ENCODE measurements around the gene AIP. TPM values are rescaled to one million over a fixed set of nuclear protein-coding genes. Genes with fewer than 3 reads are reported as not detected.
"Not testable (repeated sequence)": the region's sequence is repeated elsewhere in the genome, so short reads cannot be mapped to it uniquely, and the experiment has no call there.

The AIP gene
- total RNA-seq, 1 donor from 2014 or later: 58.8 TPM

DNA sequence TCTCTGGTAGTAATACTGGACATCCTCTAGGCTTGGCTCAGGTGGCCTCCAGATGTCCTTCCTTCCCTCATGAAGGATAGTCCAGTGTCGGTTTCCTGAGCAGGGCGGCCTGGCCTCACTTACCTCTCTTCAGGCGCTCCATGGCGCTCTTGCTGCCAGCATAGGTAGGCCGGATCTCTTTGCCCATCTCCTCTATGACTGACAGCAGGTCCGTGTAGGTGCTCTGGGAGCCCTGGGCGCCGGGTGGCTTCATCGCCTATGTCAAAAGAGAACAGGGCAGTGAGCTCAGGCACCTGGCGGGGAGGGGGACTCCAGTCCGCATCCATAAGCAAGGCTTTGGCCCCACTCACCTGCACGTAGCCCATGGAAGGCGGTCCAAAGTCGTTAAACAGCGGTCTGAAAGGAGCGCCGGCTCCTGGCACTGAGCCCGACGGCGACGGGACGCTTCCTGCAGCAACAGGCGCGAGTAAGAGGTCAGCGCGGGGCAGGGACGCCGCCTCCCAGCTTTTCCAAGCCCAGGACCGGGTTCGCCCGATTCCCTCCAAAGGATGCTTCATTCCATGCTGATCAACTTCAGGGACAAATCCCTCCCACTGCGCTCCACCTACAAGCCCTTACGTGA, 24.5 kb downstream of the AIP start:
- TF ChIP-seq, protein P1, sequence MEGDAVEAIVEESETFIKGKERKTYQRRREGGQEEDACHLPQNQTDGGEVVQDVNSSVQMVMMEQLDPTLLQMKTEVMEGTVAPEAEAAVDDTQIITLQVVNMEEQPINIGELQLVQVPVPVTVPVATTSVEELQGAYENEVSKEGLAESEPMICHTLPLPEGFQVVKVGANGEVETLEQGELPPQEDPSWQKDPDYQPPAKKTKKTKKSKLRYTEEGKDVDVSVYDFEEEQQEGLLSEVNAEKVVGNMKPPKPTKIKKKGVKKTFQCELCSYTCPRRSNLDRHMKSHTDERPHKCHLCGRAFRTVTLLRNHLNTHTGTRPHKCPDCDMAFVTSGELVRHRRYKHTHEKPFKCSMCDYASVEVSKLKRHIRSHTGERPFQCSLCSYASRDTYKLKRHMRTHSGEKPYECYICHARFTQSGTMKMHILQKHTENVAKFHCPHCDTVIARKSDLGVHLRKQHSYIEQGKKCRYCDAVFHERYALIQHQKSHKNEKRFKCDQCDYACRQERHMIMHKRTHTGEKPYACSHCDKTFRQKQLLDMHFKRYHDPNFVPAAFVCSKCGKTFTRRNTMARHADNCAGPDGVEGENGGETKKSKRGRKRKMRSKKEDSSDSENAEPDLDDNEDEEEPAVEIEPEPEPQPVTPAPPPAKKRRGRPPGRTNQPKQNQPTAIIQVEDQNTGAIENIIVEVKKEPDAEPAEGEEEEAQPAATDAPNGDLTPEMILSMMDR (IDR thresholded peaks at IDR 0.05): no peak
- H3K4me3 Mint-ChIP-seq (ENCODE audit: unreplicated experiment): peak overlapping the region; percentile 82
- H3K9me3 Mint-ChIP-seq (ENCODE audit: low read depth): no peaks in the 10 kb centered on the region
- DNase-seq (ENCODE audit: low spot score): peak; percentile 86
- no peaks in the 10 kb centered on the region for H3K27me3 Mint-ChIP-seq (ENCODE audit: low read depth)
- H3K27ac Mint-ChIP-seq (ENCODE audit: unreplicated experiment): peak overlapping the region; percentile 91
- peaks cover 46% of the 10 kb centered on the region for H3K4me1 Mint-ChIP-seq (ENCODE audit: low read depth)
- H3K36me3 Mint-ChIP-seq (ENCODE audit: low read depth): no peaks in the 10 kb centered on the region

DNA sequence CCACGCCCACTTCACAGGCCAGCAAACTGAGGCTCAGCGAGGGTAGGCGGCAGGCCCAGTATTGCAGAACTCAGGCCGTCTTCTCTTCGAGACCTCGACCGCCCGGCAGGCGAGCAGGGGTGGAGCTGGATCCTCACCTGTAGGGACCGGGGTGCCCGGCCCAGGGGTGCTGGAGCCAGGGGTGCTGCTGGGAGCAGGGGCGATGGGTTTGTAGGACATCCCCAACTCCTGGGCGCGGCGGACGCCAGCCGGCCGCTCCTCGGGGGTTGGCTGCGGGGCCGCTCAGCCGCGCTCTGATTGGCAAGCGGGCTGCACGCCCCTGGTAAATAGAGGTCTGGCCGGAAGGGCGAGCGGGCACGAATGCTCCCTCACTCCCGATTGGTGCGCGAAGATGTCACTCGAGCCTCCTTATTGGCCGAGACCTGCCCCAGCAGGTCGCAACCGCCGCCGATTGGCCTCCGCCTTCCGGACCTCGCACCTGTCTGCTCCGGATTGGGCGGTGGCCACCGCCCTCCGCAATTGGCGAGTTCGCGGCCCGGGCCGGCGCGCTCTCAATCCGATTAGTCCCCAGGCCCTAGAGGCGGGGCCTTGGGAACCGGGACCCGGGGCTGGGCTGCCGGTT, 25.1 kb downstream of the AIP start, which contains the start of gene CDK2AP2:
CDK2AP2 (minus strand) TSS at position 299 of the 622 bp plus-strand sequence; CDS start at position 219, 80 bp downstream.
- H3K36me3 Mint-ChIP-seq (ENCODE audit: low read depth): no peaks in the 10 kb centered on the region
- TF ChIP-seq, protein P1 (IDR thresholded peaks at IDR 0.05): no peak
- H3K9me3 Mint-ChIP-seq (ENCODE audit: low read depth): no peaks in the 10 kb centered on the region
- H3K4me3 Mint-ChIP-seq (ENCODE audit: unreplicated experiment): peak within 1 kb of the TSS; percentile 82
- DNase-seq (ENCODE audit: low spot score): peak; percentile 100
- peak within 1 kb of the TSS; percentile 91 for H3K27ac Mint-ChIP-seq (ENCODE audit: unreplicated experiment)
- peaks cover 43% of the 10 kb centered on the region for H3K4me1 Mint-ChIP-seq (ENCODE audit: low read depth)
- H3K27me3 Mint-ChIP-seq (ENCODE audit: low read depth): no peaks in the 10 kb centered on the region

- Mint-ChIP-seq H3K4me3 (ENCODE audit: unreplicated experiment) (peak overlapping the region; percentile 82), H3K4me1 (ENCODE audit: low read depth) (peaks cover 39% of the 10 kb centered on the region), H3K27me3 (ENCODE audit: low read depth) (no peaks in the 10 kb centered on the region), H3K27ac (ENCODE audit: unreplicated experiment) (peak overlapping the region; percentile 91), H3K36me3 (ENCODE audit: low read depth) (no peaks in the 10 kb centered on the region), H3K9me3 (ENCODE audit: low read depth) (no peaks in the 10 kb centered on the region)
- DNase-seq (ENCODE audit: low spot score): peak; percentile 99
- TF ChIP-seq, protein P1 (IDR thresholded peaks at IDR 0.05): peak; percentile 44
These were observed 25.8 kb downstream of the AIP start for GRCh38 chr11:67508486-67509121.

GRCh38 chr11:67510023-67510345, 27.2 kb downstream of the AIP start:
- H3K9me3 Mint-ChIP-seq (ENCODE audit: low read depth): no peaks in the 10 kb centered on the region
- H3K27ac Mint-ChIP-seq (ENCODE audit: unreplicated experiment): no peak overlapping the region
- no peak for DNase-seq (ENCODE audit: low spot score)
- H3K27me3 Mint-ChIP-seq (ENCODE audit: low read depth): peaks cover 4% of the 10 kb centered on the region
- peaks cover 32% of the 10 kb centered on the region for H3K4me1 Mint-ChIP-seq (ENCODE audit: low read depth)
- H3K4me3 Mint-ChIP-seq (ENCODE audit: unreplicated experiment): no peak overlapping the region
- TF ChIP-seq, protein P1 (IDR thresholded peaks at IDR 0.05): no peak
- H3K36me3 Mint-ChIP-seq (ENCODE audit: low read depth): no peaks in the 10 kb centered on the region

GRCh38 chr11:67511558-67511957, 28.7 kb downstream of the AIP start:
- peaks cover 20% of the 10 kb centered on the region for H3K4me1 Mint-ChIP-seq (ENCODE audit: low read depth)
- not testable (repeated sequence) for H3K4me3 Mint-ChIP-seq (ENCODE audit: unreplicated experiment); H3K36me3 Mint-ChIP-seq (ENCODE audit: low read depth); H3K27me3 Mint-ChIP-seq (ENCODE audit: low read depth); H3K27ac Mint-ChIP-seq (ENCODE audit: unreplicated experiment); H3K9me3 Mint-ChIP-seq (ENCODE audit: low read depth)
- peak; percentile 26 for DNase-seq (ENCODE audit: low spot score)
